ENCODE results near the gene POLR2L. TPM values are rescaled to one million over a fixed set of nuclear protein-coding genes. Genes with fewer than 3 reads are reported as not detected.

POLR2L gene
- total and polyA plus RNA-seq, 2 of the 13 experiments (the other 11 are each of a cell fraction or from before 2014, with no cell fraction given), result 104 to 114 TPM

GRCh38 chr11:796565-797295, 45.6 kb downstream of the POLR2L start (continued):
- TF ChIP-seq ZNF577 (CRISPR knock-in tag; IDR thresholded peaks at IDR 0.05; ENCODE audit: borderline replicate concordance, low read depth) (no peak), CREB1 (IDR thresholded peaks at IDR 0.05) (no peak), CREB1 (CRISPR knock-in tag; IDR thresholded peaks at IDR 0.05) (no peak), PHB2 (IDR thresholded peaks at IDR 0.05; ENCODE audit: partially characterized antibody) (no peak), HOXA7 (CRISPR knock-in tag; IDR thresholded peaks at IDR 0.05) (no peak), MBD4 (IDR thresholded peaks at IDR 0.05; ENCODE audit: borderline replicate concordance, low read length) (no peak), NFYC (CRISPR knock-in tag; IDR thresholded peaks at IDR 0.05) (no peak), CBX2 (IDR thresholded peaks at IDR 0.05; ENCODE audit: low read depth, low read length) (no peak), CBX2 (CRISPR knock-in tag; IDR thresholded peaks at IDR 0.05; ENCODE audit: low read depth) (no peak), TRAFD1 (CRISPR knock-in tag; IDR thresholded peaks at IDR 0.05; ENCODE audit: borderline replicate concordance) (no peak), ARID2 (CRISPR knock-in tag; IDR thresholded peaks at IDR 0.05; ENCODE audit: borderline replicate concordance) (no peak), ZNF256 (CRISPR knock-in tag; conservative IDR thresholded peaks at IDR 0.05) (no peak), FOSL2 (CRISPR knock-in tag; IDR thresholded peaks at IDR 0.05) (no peak), ZNF343 (CRISPR knock-in tag; IDR thresholded peaks at IDR 0.05) (no peak), HBP1 (CRISPR knock-in tag; IDR thresholded peaks at IDR 0.05; ENCODE audit: low read depth) (no peak), SMYD3 (CRISPR knock-in tag; IDR thresholded peaks at IDR 0.05) (no peak), ZNF510 (CRISPR knock-in tag; IDR thresholded peaks at IDR 0.05; ENCODE audit: low read depth) (no peak), CTCF (CRISPR knock-in tag; IDR thresholded peaks at IDR 0.05) (peak; percentile 4; the same call in 1 of the 2 replicates), ATF7-NPFF (CRISPR knock-in tag; IDR thresholded peaks at IDR 0.05; ENCODE audit: low read depth) (no peak), ZNF720 (CRISPR knock-in tag; IDR thresholded peaks at IDR 0.05) (no peak), NKX3-1 (CRISPR knock-in tag; IDR thresholded peaks at IDR 0.05) (no peak), ZSCAN29 (CRISPR knock-in tag; conservative IDR thresholded peaks at IDR 0.05) (no peak), ZNF776 (CRISPR knock-in tag; IDR thresholded peaks at IDR 0.05) (0 out of 2 replicates have a peak, but pooled peaks have one; percentile 46), ZNF180 (CRISPR knock-in tag; IDR thresholded peaks at IDR 0.05; ENCODE audit: borderline replicate concordance, low read depth) (no peak), TGIF2 (CRISPR knock-in tag; IDR thresholded peaks at IDR 0.05) (no peak), ZNF33A (CRISPR knock-in tag; IDR thresholded peaks at IDR 0.05; ENCODE audit: borderline replicate concordance) (no peak), ZNF335 (CRISPR knock-in tag; IDR thresholded peaks at IDR 0.05) (0 out of 2 replicates have a peak, but pooled peaks have one; percentile 14), RFX3 (CRISPR knock-in tag; IDR thresholded peaks at IDR 0.05) (no peak), KLF16 (CRISPR knock-in tag; IDR thresholded peaks at IDR 0.05) (no peak)
